WTC11 (cell line): ENCODE results near the gene EHBP1. TPM values are rescaled to one million over a fixed set of nuclear protein-coding genes. Genes with fewer than 3 reads are reported as not detected.

ENCODE experiments used
- ATAC-seq: fragments of 200-7000 bp; cut with Tn5 transposase; 2 replicates; pipeline ENCODE4 v1.10.0; 2021; ENCODE audit warnings: mild to moderate bottlenecking, moderate library complexity
- CTCF ChIA-PET: fragments of 300-600 bp; sonication (Branson Sonifier 250); formaldehyde crosslinking; loops from one replicate; lab custom pipeline; 2021; ENCODE audit warnings: antibody characterized with exemption; lab: Charles Lee
- POLR2A ChIA-PET: fragments of 350-600 bp; sonication (Branson Sonifier 250); formaldehyde crosslinking; loops from one replicate; lab custom pipeline; 2021; ENCODE audit warnings: antibody characterized with exemption; lab: Charles Lee
- DNase-seq: peaks from one replicate; pipeline ENCODE4 v3.0.0; 2021; ENCODE audit warnings: low spot score
- H3K27ac Mint-ChIP-seq: 2 replicates; pipeline ENCODE4 v1.8.0; 2021; ENCODE audit warnings: mixed read lengths
- H3K27me3 Mint-ChIP-seq: 2 replicates; pipeline ENCODE4 v1.8.0; 2021; ENCODE audit warnings: low read depth, mild to moderate bottlenecking, moderate library complexity, mixed read lengths
- H3K36me3 Mint-ChIP-seq: 2 replicates; pipeline ENCODE4 v1.8.0; 2021; ENCODE audit warnings: mixed read lengths
- H3K4me1 Mint-ChIP-seq: 2 replicates; pipeline ENCODE4 v1.8.0; 2022; ENCODE audit warnings: mixed read lengths
- H3K4me3 Mint-ChIP-seq: 2 replicates; pipeline ENCODE4 v1.8.0; 2021; ENCODE audit warnings: mild to moderate bottlenecking, moderate library complexity, mixed read lengths
- H3K9me3 Mint-ChIP-seq: 2 replicates; pipeline ENCODE4 v1.8.0; 2021; ENCODE audit warnings: mixed read lengths
- ARID4B ChIP-seq: sonication (generic); formaldehyde crosslinking; IDR thresholded peaks from 2 replicates; pipeline ENCODE4 v1.8.0; 2023; ENCODE audit warnings: missing genetic modification reagents, mild to moderate bottlenecking, borderline replicate concordance
- ATF2 ChIP-seq: sonication (generic); formaldehyde crosslinking; IDR thresholded peaks from 2 replicates; pipeline ENCODE4 v1.8.1; 2022; ENCODE audit warnings: low read depth, missing genetic modification reagents, borderline replicate concordance
- ATF6 ChIP-seq: sonication (generic); formaldehyde crosslinking; IDR thresholded peaks from 2 replicates; pipeline ENCODE4 v1.8.1; 2023; ENCODE audit warnings: mild to moderate bottlenecking, missing genetic modification reagents
- CREM ChIP-seq: sonication (generic); formaldehyde crosslinking; IDR thresholded peaks from 2 replicates; pipeline ENCODE4 v1.8.1; 2022; ENCODE audit warnings: mild to moderate bottlenecking, missing genetic modification reagents, moderate library complexity
- E2F5 ChIP-seq: sonication (generic); formaldehyde crosslinking; IDR thresholded peaks from 2 replicates; pipeline ENCODE4 v1.8.1; 2022; ENCODE audit warnings: mild to moderate bottlenecking, moderate library complexity, missing genetic modification reagents
- ESRRA ChIP-seq: sonication (generic); formaldehyde crosslinking; IDR thresholded peaks from 2 replicates; pipeline ENCODE4 v1.8.1; 2022; ENCODE audit warnings: mild to moderate bottlenecking, missing genetic modification reagents, borderline replicate concordance
- FOXP4 ChIP-seq: sonication (generic); formaldehyde crosslinking; IDR thresholded peaks from 2 replicates; pipeline ENCODE4 v1.8.0; 2022; ENCODE audit warnings: mild to moderate bottlenecking, missing genetic modification reagents
- GRHL2 ChIP-seq: fragments of 250-450 bp; sonication (Bioruptor Pico); IDR thresholded peaks from 2 replicates; pipeline ENCODE4 v1.8.0; 2022; ENCODE audit warnings: mild to moderate bottlenecking, moderate library complexity; ENCODE audit not compliant: insufficient replicate concordance, severe bottlenecking
- HMGA2 ChIP-seq: fragments of 250-450 bp; sonication (Bioruptor Pico); IDR thresholded peaks from 2 replicates; pipeline ENCODE4 v1.4.0; 2021; ENCODE audit warnings: mild to moderate bottlenecking, moderate library complexity
- MAX ChIP-seq: sonication (generic); formaldehyde crosslinking; IDR thresholded peaks from 2 replicates; pipeline ENCODE4 v1.8.0; 2022; ENCODE audit warnings: mild to moderate bottlenecking, missing genetic modification reagents
- MLX ChIP-seq: sonication (generic); formaldehyde crosslinking; IDR thresholded peaks from 2 replicates; pipeline ENCODE4 v1.8.1; 2023; ENCODE audit warnings: mild to moderate bottlenecking, missing genetic modification reagents, moderate library complexity
- OVOL2 ChIP-seq: fragments of 250-450 bp; sonication (Bioruptor Pico); IDR thresholded peaks from 2 replicates; pipeline ENCODE4 v1.9.0; 2021; ENCODE audit warnings: mild to moderate bottlenecking, borderline replicate concordance
- RELA ChIP-seq: sonication (generic); formaldehyde crosslinking; IDR thresholded peaks from 2 replicates; pipeline ENCODE4 v1.8.1; 2022; ENCODE audit warnings: missing genetic modification reagents, mild to moderate bottlenecking, borderline replicate concordance
- USF1 ChIP-seq: sonication (generic); formaldehyde crosslinking; IDR thresholded peaks from 2 replicates; pipeline ENCODE4 v1.8.0; 2022; ENCODE audit warnings: mild to moderate bottlenecking, missing genetic modification reagents
- ZBTB21 ChIP-seq: sonication (generic); formaldehyde crosslinking; IDR thresholded peaks from 2 replicates; pipeline ENCODE4 v1.8.1; 2023; ENCODE audit warnings: mild to moderate bottlenecking, missing genetic modification reagents, borderline replicate concordance
- ZBTB43 ChIP-seq: sonication (generic); formaldehyde crosslinking; IDR thresholded peaks from 2 replicates; pipeline ENCODE4 v1.8.1; 2023; ENCODE audit warnings: mild to moderate bottlenecking, missing genetic modification reagents
- ZNF121 ChIP-seq: sonication (generic); formaldehyde crosslinking; IDR thresholded peaks from 2 replicates; pipeline ENCODE4 v1.8.0; 2023; ENCODE audit warnings: missing genetic modification reagents
- total RNA-seq: library from RNA; stranded (reverse); gene quantifications from 3 replicates; pipeline ENCODE4 v1.2.3, GENCODE V29; 2021

The EHBP1 gene
- total RNA-seq, 1 experiment from 2014 or later = 36.4 TPM

GRCh38 chr2:63012541-63012940, 307.0 kb downstream of the EHBP1 start:
- CTCF ChIA-PET = interaction anchor here (0.8 to 1.2 kb wide), 3 partner anchors 12 to 556 kb away, joined by 3 to 4 read pairs (median 3); no protein-coding TSS in a partner anchor
- POLR2A ChIA-PET = no interaction called here
- H3K9me3 Mint-ChIP-seq = no peaks in the 10 kb centered on the region
- H3K27ac Mint-ChIP-seq = no peak overlapping the region
- no peak for DNase-seq
- H3K27me3 Mint-ChIP-seq = peaks cover 30% of the 10 kb centered on the region
- no peak for TF ChIP-seq GRHL2 (CRISPR knock-in tag)
- no peak for TF ChIP-seq ATF2 (CRISPR knock-in tag)
- TF ChIP-seq RELA (CRISPR knock-in tag) = no peak
- no peak for TF ChIP-seq MLX (CRISPR knock-in tag)
- no peak for ATAC-seq
- no peaks in the 10 kb centered on the region for H3K36me3 Mint-ChIP-seq
- H3K4me1 Mint-ChIP-seq = peaks cover 41% of the 10 kb centered on the region
- H3K4me3 Mint-ChIP-seq = no peak overlapping the region

- TF ChIP-seq ZBTB21 (CRISPR knock-in tag) = no peak
- H3K27me3 Mint-ChIP-seq = peaks cover 22% of the 10 kb centered on the region
- no peak overlapping the region for H3K27ac Mint-ChIP-seq
- no peak for DNase-seq
- ATAC-seq = no peak
- POLR2A ChIA-PET = no interaction called here
- H3K4me3 Mint-ChIP-seq = no peak overlapping the region
- no peaks in the 10 kb centered on the region for H3K36me3 Mint-ChIP-seq
- CTCF ChIA-PET = no interaction called here
- peaks cover 33% of the 10 kb centered on the region for H3K4me1 Mint-ChIP-seq
- no peaks in the 10 kb centered on the region for H3K9me3 Mint-ChIP-seq
Measured at GRCh38 chr2:63013438-63013837, 307.9 kb downstream of the EHBP1 start.

GRCh38 chr2:63015389-63015788, 309.9 kb downstream of the EHBP1 start:
- Mint-ChIP-seq H3K36me3 (no peaks in the 10 kb centered on the region), H3K27ac (no peak overlapping the region), H3K4me3 (no peak overlapping the region), H3K4me1 (peaks cover 18% of the 10 kb centered on the region), H3K27me3 (peaks cover 7% of the 10 kb centered on the region), H3K9me3 (no peaks in the 10 kb centered on the region)
- POLR2A ChIA-PET = no interaction called here
- DNase-seq = no peak
- no peak for ATAC-seq
- CTCF ChIA-PET = no interaction called here
- TF ChIP-seq ESRRA (CRISPR knock-in tag) = no peak
- TF ChIP-seq E2F5 (CRISPR knock-in tag) = no peak
- no peak for TF ChIP-seq USF1 (CRISPR knock-in tag)
- TF ChIP-seq FOXP4 = no peak
- TF ChIP-seq MAX (CRISPR knock-in tag) = no peak
- TF ChIP-seq ARID4B (CRISPR knock-in tag) = no peak
- TF ChIP-seq OVOL2 = no peak
- no peak for TF ChIP-seq HMGA2 (CRISPR knock-in tag)
- TF ChIP-seq RELA (CRISPR knock-in tag) = no peak
- no peak; the same call in 1 of the 2 replicates for TF ChIP-seq ZNF121 (CRISPR knock-in tag)
- no peak for TF ChIP-seq ZBTB43 (CRISPR knock-in tag)
- no peak for TF ChIP-seq ATF6 (CRISPR knock-in tag)
- no peak for TF ChIP-seq CREM (CRISPR knock-in tag)
